GM08714 (cell line): ENCODE measurements around the gene SLC5A1.
A peak's percentile ranks its signal among the peaks of the same experiment; 100 is the strongest.
"Not testable (repeated sequence)": the region's sequence is repeated elsewhere in the genome, so short reads cannot be mapped to it uniquely, and the experiment has no call there.

Source experiments
- H3K4me3 ChIP-seq: fragments of 200-500 bp; sonication (Bioruptor generic); 2 replicates; pipeline ENCODE4 v1.5.1; 2014; ENCODE audit warnings: mild to moderate bottlenecking, low read length, inconsistent platforms
- ZNF274 ChIP-seq: IDR thresholded peaks from 2 replicates; pipeline ENCODE4 v1.6.1; 2012; ENCODE audit warnings: mild to moderate bottlenecking, low read depth, low read length

SLC5A1 gene

GRCh38 chr22:32097018-32097417 is 54.0 kb downstream of the SLC5A1 start:
- H3K4me3 ChIP-seq = no peak overlapping the region
- no peak for TF ChIP-seq ZNF274

- H3K4me3 ChIP-seq = no peak overlapping the region
- no peak for TF ChIP-seq ZNF274
These were observed 54.9 kb downstream of the SLC5A1 start for GRCh38 chr22:32097881-32098499.

GRCh38 chr22:32100711-32101110 is 57.6 kb downstream of the SLC5A1 start:
- no peak overlapping the region for H3K4me3 ChIP-seq
- no peak for TF ChIP-seq ZNF274

GRCh38 chr22:32103658-32104315 is 60.7 kb downstream of the SLC5A1 start:
- TF ChIP-seq ZNF274 = no peak
- H3K4me3 ChIP-seq = no peak overlapping the region

GRCh38 chr22:32106930-32107329 is 63.9 kb downstream of the SLC5A1 start:
- no peak overlapping the region for H3K4me3 ChIP-seq
- no peak for TF ChIP-seq ZNF274

GRCh38 chr22:32112380-32112779 is 69.3 kb downstream of the SLC5A1 start:
- TF ChIP-seq ZNF274 = no peak
- no peak overlapping the region for H3K4me3 ChIP-seq

GRCh38 chr22:32119568-32120235 is 76.6 kb downstream of the SLC5A1 start:
- TF ChIP-seq ZNF274 = no peak
- no peak overlapping the region for H3K4me3 ChIP-seq

GRCh38 chr22:32120603-32121002 is 77.5 kb downstream of the SLC5A1 start:
- TF ChIP-seq ZNF274 = no peak
- H3K4me3 ChIP-seq = no peak overlapping the region

- no peak overlapping the region for H3K4me3 ChIP-seq
- no peak for TF ChIP-seq ZNF274
These were observed 79.8 kb downstream of the SLC5A1 start for GRCh38 chr22:32122899-32123298.

- H3K4me3 ChIP-seq = no peak overlapping the region
- TF ChIP-seq ZNF274 = no peak
These were observed 80.6 kb downstream of the SLC5A1 start for GRCh38 chr22:32123657-32124056.

GRCh38 chr22:32127904-32128303 is 84.8 kb downstream of the SLC5A1 start:
- no peak overlapping the region for H3K4me3 ChIP-seq
- TF ChIP-seq ZNF274 = no peak

GRCh38 chr22:32130464-32130863 is 87.4 kb downstream of the SLC5A1 start:
- no peak for TF ChIP-seq ZNF274
- H3K4me3 ChIP-seq = no peak overlapping the region

- TF ChIP-seq ZNF274 = no peak
- H3K4me3 ChIP-seq = no peak overlapping the region
These were observed 89.1 kb downstream of the SLC5A1 start for GRCh38 chr22:32132126-32132525.

- no peak overlapping the region for H3K4me3 ChIP-seq
- no peak for TF ChIP-seq ZNF274
These were observed 89.7 kb downstream of the SLC5A1 start for GRCh38 chr22:32132783-32133182.

- H3K4me3 ChIP-seq = not testable (repeated sequence)
These were observed 91.7 kb downstream of the SLC5A1 start for GRCh38 chr22:32134796-32135195.

GRCh38 chr22:32135958-32136357 is 92.9 kb downstream of the SLC5A1 start:
- H3K4me3 ChIP-seq = not testable (repeated sequence)

- not testable (repeated sequence) for H3K4me3 ChIP-seq
These were observed 93.8 kb downstream of the SLC5A1 start for GRCh38 chr22:32136881-32137280.

- H3K4me3 ChIP-seq = peak overlapping the region; percentile 49; the same call in 1 of the 2 replicates
These were observed 94.8 kb downstream of the SLC5A1 start for GRCh38 chr22:32137731-32138324.

GRCh38 chr22:32138576-32138975 is 95.5 kb downstream of the SLC5A1 start:
- not testable (repeated sequence) for H3K4me3 ChIP-seq

GRCh38 chr22:32140688-32141087 is 97.6 kb downstream of the SLC5A1 start:
- not testable (repeated sequence) for H3K4me3 ChIP-seq
